GM18951 (cell line): ENCODE measurements around the gene HNRNPU.
A peak's percentile ranks its signal among the peaks of the same experiment; 100 is the strongest.

ENCODE experiments used
- POLR2A ChIP-seq: IDR thresholded peaks from 4 replicates; pipeline ENCODE4 v1.6.1; 2011; ENCODE audit warnings: mild to moderate bottlenecking; ENCODE audit not compliant: insufficient read length, insufficient read depth; ENCODE audit errors: extremely low read depth
- in situ Hi-C: fragments of 300-500 bp; cut with MboI; formaldehyde crosslinking; loops from one replicate; pipeline ENCODE4 v1.12.0; 2022; ENCODE audit warnings: low sequenced_read_pairs, mixed read lengths, inconsistent platforms; ENCODE audit not compliant: unreplicated experiment

HNRNPU gene

DNA sequence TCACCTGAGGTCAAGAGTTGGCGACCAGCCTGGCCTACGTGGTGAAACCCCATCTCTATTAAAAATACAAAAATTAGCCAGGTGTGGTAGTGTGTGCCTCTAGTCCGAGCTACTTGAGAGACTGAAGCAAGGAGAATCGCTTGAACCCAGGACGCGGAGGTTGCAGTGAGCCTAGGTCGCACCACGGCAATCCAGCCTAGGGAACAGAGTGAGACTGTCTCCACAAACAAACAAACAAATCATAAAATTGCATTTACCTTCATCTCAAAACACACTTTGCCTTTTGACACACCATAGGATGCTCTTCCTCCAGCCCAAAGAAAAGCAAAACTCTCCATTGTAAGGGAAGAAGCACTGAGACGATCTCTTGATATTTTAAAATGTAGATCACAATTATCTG, 4.3 kb downstream of the HNRNPU start:
- TF ChIP-seq POLR2A, result no peak
- in situ Hi-C loops, result loop anchor here (25.0 kb wide), 1 partner anchor 177 kb away; no protein-coding TSS in a partner anchor

DNA sequence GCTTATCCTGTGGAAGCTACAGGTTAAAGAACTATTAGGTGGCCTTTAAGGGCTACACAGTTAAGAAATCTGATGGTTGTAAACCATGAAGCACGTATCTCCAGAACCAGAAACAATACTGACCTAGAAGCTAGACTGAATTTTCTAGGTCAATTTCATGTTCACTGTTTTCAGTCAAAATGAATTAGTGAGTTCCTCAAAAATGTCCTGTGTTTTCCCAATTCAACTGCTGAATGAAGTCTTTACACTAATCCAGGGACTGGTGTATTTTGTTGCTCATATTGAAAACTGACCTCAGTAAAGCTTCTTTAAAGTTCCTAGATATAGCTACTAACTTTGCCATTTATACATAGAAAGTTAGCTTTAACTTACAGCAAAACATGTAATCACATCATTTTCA, 6.0 kb downstream of the HNRNPU start:
- in situ Hi-C loops, result loop anchor here (25.0 kb wide), 1 partner anchor 179 kb away; no protein-coding TSS in a partner anchor
- no peak for TF ChIP-seq POLR2A

DNA sequence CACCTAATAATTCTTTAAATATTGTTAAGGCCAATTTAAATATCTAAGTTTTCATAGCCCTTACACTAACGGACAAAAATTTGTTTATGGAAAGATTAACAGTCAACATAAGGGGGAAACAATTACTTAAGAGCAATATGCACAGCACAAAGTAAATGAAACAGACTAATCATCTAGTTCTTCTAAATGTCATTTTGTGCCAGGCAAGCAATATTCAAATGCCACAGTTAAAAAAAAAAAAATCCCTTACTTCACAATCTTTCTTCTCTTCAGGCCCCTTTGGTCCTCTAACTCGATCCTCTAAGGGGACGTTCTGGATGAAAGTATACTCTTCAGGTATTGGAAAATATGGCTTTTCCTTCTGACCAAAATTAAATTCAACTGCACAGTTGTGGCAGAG, 6.6 kb downstream of the HNRNPU start:
- no peak for TF ChIP-seq POLR2A
- in situ Hi-C loops, result loop anchor here (25.0 kb wide), 1 partner anchor 180 kb away; no protein-coding TSS in a partner anchor

DNA sequence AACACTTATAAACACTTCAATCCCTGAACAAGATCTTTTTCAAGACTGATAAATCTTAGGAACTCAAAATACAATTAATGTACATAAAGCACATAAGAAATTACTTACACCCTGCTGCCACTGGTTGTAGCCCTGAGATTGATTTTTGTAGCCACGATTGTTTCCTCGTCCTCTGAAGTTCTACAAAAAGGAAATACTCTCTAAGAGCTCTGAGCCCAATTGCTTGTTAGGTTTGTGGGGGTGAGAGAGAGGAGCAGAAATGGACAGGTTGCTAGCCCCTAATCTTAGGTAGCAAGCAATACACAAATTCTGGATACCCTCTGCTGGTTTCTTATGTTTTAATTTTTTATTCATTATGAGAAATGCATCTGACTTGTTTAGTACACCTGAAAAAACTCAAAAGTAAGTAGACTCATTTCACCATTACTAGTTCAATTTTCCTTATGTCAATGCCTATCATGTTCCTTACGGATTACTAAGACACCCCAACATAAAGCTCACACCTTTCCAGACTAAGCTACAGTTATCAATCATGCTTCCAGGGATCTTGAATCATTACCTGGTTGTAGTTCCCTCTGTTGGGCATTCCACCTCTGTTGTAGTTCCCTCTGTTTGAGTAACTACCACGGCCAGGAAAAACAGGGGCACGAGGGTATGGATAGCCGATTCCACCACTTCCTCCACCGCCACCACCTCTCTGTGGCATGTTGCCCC, 9.3 kb downstream of the HNRNPU start:
- TF ChIP-seq POLR2A, result no peak

DNA sequence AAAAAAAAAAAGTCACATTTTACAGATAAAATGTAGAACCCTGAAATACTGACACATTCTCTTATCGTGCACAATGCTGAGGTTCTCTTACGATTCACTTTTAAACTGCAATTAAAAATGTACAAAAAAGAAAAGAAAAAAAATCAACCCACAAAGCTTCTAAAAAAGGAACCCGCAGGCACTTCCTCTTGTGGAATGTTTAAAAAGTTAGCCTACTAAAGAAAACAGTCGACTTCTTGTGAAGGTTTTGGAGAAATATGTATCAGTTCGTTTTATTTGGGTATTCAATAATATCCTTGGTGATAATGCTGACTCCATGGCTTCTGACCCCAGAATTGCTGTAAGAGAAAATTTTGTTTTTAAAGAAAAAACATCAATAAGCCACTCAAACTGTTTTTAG, 10.2 kb downstream of the HNRNPU start:
- TF ChIP-seq POLR2A, result no peak
- in situ Hi-C loops, result loop anchor here (25.0 kb wide), 1 partner anchor 183 kb away; no protein-coding TSS in a partner anchor

More for the DNA sequence above, 9.3 kb downstream of the HNRNPU start:
- in situ Hi-C loops, result loop anchor here (25.0 kb wide), 1 partner anchor 182 kb away; no protein-coding TSS in a partner anchor

DNA sequence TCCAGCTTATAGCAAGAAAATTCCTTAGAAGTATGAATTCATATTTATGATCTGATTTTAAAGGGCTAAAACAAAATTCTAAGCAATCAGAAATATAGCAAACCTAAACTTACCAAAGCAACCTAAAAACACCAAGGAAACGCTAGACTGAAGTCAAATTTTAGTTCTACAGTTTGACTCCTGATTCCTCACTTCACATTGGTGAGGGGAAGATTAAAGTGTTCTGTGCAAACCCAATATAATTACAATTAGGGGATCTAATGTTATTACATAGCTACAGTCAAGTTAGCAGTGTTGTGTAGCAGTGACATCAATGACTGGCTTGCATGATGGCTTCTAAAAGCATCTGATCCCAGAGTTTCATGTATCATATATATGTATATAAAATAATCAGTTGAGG, 11.6 kb downstream of the HNRNPU start:
- in situ Hi-C loops, result loop anchor here (25.0 kb wide), 1 partner anchor 185 kb away; no protein-coding TSS in a partner anchor
- TF ChIP-seq POLR2A, result no peak

DNA sequence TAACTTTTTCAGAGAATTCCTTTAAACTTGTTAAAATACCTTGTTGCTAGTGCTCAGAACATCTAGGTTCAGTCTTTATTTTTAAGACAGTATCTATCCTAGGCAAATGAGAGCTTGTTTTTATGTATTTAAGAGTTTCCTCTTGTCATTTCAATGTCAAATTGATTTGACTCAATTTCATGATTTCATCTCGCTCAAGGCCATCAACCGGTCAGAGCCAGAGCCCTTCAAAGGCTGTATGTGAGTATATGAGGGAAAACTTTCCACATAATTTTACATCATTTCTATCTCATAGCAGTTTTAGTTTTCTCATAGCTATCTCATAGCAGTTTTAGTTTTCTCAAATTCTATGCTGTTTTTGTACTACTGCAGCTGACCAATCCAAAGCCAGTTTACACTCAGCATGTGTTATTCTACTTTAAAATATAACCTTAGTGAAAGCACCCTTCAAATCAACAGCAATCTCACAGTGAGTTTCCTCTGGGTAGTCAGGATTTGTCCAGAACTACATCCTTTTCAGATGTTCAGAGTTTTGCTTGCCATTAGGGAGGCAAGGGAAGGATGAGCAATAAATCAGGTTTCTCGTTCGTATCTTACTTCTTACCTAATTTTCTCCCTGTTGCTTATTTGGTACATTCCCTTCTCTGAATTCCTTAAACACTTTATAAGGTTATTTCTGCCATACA, 12.7 kb downstream of the HNRNPU start:
- TF ChIP-seq POLR2A, result no peak
- in situ Hi-C loops, result loop anchor here (25.0 kb wide), 1 partner anchor 186 kb away; no protein-coding TSS in a partner anchor

DNA sequence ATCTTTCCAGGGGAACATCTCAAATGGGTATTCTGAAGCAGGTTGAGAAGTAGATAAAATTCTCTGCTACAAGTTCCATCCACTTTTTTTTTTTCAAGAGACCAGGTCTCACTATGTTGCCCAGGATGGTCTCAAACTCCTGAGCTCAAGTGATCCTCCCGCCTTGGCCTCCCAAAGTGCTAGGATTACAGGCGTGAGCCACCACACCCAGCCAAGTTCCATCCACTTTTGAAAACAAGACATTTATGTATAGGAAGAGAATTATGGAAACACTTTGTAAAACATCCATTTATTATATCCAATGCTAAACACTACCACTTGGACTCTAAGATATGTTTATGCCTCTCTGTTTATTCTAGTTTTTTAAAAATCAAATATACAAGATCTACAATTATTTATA, 13.4 kb downstream of the HNRNPU start:
- in situ Hi-C loops, result loop anchor here (25.0 kb wide), 1 partner anchor 186 kb away; no protein-coding TSS in a partner anchor
- TF ChIP-seq POLR2A, result no peak

DNA sequence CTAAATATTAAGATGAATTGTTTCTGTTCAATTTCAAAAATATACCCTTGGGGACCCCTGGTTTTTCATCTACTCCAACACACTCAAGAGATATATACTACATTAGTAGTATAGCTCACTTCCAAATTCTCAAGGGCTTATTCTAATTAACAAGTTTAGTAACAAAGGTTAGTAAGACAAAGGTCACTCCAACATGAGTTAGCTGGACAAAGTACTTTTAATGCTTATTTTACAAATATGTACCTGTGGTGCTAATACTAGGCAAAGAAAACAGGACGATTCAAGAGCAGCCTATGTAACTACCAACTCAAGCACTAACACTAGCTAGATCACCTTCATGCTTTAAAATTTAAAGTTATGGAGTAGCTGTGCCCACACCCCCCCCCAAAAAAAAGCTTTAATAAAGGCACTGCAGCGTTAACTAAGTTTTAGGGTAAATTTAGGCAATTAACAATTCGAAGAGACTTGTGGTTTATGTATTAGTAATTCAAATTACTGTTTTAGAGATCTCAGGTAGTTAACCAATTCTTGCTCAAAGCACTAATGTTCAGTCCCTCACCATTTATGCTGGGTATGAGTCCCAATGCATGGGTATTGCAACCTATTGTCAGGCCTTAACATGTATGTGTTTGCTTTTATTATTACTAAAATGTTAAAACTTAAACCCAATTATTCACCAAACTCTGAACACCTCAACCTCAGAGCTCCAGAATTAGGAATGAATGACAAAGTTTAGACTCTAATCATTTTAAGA, 14.1 kb downstream of the HNRNPU start:
- in situ Hi-C loops, result loop anchor here (25.0 kb wide), 1 partner anchor 187 kb away; no protein-coding TSS in a partner anchor
- TF ChIP-seq POLR2A, result no peak

DNA sequence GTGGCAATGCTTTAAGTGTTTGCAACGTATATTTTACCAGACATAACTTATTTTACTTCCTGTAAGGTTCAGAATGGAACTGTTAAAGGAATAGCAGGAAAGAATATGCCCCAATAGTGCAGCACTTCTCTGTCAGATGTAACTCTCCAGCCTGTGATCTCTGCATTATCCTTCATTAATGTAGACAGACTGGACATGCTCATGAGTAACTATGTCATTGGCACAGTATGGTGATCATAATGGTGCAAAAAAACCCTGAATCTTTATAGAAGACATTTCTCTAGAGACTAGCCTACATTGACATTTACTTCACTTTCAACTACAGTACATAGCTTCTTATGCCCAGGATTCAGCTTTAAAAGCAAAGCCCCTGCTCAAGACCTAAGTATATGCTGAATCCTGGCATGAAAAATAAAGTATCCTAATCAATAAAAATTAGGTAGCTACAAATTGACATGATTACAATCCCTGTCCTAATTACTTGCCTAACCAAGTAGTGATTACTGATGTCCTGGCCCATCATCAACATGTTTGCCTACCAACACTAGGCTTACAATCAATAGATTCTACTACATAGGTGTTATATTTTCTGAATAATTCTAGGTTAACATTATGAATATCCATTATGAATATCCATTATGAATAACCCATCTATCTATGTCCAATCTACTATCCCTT, 15.0 kb downstream of the HNRNPU start:
- in situ Hi-C loops, result no loop called here
- peak; percentile 22 for TF ChIP-seq POLR2A

DNA sequence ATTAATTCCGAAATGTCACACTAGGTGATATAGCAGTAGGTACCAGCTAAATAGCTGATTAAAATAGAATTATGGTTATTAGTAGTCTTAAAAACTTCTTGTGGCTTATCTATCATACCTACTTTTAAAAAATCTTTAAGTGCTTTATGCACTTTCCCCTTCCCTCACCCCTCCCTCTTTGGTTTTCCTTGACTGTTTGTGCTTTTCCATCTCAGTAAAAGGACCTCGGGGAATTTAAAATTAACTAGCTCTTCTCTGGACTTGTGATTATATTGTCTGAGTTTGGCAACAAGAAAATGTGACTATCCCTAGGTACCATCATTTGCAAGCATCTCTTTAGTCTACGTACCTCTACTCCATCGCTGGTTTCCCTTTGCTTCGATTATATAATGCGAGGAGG, 17.7 kb downstream of the HNRNPU start:
- TF ChIP-seq POLR2A, result no peak
- in situ Hi-C loops, result no loop called here
